ENCODE results near the gene SYT13. TPM values are rescaled to one million over a fixed set of nuclear protein-coding genes. Genes with fewer than 3 reads are reported as not detected.
"Not testable (repeated sequence)": the region's sequence is repeated elsewhere in the genome, so short reads cannot be mapped to it uniquely, and the experiment has no call there.

SYT13 gene
- total RNA-seq, 2 experiments from 2014 or later: not detected

- CTCF ChIA-PET: no interaction called here
- POLR2A ChIA-PET: no interaction called here
Observed at GRCh38 chr11:45253640-45254039, 32.5 kb downstream of the SYT13 start.

- ChIA-PET POLR2A (no interaction called here), CTCF (interaction anchor here (1.0 to 1.2 kb wide), 6 partner anchors 9 to 149 kb away, joined by 3 to 6 read pairs (median 4); no protein-coding TSS in a partner anchor)
Observed at GRCh38 chr11:45252877-45253276, 33.3 kb downstream of the SYT13 start.

- ChIA-PET CTCF (interaction anchor here (0.6 to 1.2 kb wide), 7 partner anchors 9 to 149 kb away, joined by 3 to 6 read pairs (median 4); no protein-coding TSS in a partner anchor), POLR2A (no interaction called here)
Observed at GRCh38 chr11:45252134-45252856, 33.8 kb downstream of the SYT13 start.

DNA sequence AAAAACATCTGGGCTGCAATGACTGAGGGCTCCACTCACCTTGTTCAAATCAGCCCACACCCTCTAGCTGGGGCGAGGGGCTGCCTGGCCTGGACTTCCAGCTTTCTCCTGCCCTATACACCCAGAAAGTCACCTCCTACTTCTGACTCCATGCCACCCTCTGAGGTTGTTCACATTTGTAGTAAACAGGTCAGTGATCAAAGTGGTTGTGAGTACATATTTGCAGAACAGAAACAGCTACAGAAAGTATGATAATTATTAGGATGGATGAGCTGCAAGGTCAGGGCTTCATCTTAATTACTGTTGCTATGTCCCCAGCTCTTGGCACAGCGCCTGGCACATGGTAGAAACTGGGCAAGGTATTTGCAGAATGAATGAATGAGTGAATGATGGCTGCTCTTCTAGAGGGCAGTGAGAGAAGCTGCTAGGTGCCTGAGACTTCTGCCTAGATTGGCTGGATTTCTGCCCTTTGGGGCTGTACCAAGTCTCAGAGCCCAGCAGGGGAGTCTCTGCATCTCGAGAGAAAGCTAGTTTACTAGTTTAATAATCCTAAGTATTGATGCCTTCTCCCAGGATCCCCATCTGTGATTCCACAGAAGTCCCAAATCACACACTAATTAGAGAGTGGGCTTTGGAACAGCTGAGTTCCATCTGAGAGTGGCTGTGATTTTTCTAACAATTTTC lies 36.0 kb downstream of the SYT13 start:
- CTCF ChIA-PET: no interaction called here
- POLR2A ChIA-PET: no interaction called here

DNA sequence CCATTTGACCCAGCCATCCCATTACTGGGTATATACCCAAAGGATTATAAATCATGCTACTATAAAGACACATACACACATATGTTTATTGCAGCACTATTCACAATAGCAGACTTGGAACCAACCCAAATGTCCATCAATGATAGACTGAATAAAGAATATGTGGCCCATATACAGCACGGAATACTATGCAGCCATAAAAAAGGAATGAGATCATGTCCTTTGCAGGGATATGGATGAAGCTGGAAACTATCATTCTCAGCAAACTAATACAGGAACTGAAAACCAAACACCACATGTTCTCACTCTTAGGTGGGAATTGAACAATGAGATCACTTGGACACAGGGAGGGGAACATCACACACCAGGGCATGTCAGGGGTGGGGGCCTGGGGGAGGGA lies 36.8 kb downstream of the SYT13 start:
- CTCF ChIA-PET: interaction anchor here (0.6 kb wide), 1 partner anchor 92 kb away, joined by 3 read pairs; no protein-coding TSS in a partner anchor
- POLR2A ChIA-PET: not testable (repeated sequence)

DNA sequence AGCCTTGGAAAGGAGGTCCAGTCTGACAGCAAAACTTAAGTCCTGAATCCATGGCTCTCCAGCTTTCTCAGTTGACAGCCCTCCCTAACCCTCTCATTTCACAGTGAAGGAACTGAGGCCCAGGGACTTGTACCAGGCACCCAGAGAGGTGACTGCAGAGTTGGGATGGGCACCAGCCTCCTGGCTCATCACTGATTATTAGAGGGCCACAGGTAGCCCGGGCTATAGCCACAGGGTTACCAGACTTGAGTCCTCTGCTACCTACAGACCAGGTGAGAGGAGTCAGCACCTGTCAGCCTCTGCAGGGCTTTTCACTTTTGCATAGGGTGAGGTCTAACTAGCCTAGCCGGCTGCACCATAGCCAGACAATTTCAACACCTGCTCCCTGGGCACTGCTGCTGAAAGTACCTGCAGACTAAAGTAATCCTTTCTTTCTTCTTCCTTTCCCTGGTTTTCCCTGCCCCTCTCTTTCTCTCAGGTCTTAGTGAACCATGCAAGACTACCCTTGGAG lies 37.6 kb downstream of the SYT13 start:
- POLR2A ChIA-PET: no interaction called here
- CTCF ChIA-PET: no interaction called here

DNA sequence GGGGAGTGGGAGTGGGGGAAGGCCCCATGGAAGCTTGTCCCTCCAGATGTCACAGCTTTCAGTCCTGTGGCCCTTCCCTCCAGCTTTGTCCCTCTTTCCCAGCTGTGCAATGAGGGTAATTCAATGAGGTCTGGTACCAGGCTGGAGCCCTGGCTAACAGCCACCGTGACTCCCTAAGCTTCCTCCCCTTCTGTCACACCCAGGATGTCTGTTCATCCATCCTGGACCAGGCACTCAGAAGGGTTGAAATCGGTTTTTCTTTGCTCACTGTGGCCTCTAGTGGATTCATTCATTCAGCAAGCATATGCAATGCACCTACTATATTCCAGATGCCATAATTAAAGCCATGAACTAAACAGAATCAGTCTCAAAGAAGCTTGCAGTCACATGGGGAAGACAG lies 38.7 kb downstream of the SYT13 start:
- POLR2A ChIA-PET: no interaction called here
- CTCF ChIA-PET: interaction anchor here (0.8 kb wide), 1 partner anchor 137 kb away, joined by 3 read pairs; no protein-coding TSS in a partner anchor

GRCh38 chr11:45246241-45246640 lies 39.9 kb downstream of the SYT13 start:
- ChIA-PET POLR2A (no interaction called here), CTCF (no interaction called here)

GRCh38 chr11:45245218-45246045 lies 40.7 kb downstream of the SYT13 start:
- POLR2A ChIA-PET: no interaction called here
- CTCF ChIA-PET: no interaction called here

GRCh38 chr11:45243967-45244366 lies 42.2 kb downstream of the SYT13 start:
- ChIA-PET POLR2A (no interaction called here), CTCF (interaction anchor here (1.1 kb wide), 1 partner anchor 8 kb away, joined by 5 read pairs; no protein-coding TSS in a partner anchor)

DNA sequence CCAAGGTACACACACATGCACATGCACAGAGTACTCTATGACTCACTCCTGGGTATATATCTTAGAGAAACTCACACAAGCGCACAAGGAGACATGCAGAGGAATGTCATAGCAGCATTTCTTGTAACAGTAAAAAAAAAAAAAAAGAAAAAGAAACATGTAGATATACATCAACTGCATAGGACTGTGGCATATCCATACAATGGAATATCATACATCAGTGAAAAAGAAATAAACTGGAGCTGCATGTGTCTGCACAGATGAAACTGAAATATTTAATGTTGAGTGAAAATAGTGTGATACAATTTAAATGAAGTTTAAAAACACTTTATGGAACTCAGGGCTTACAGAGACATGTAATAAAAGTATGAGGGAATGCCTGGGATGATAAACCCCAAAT lies 46.4 kb downstream of the SYT13 start:
- POLR2A ChIA-PET: no interaction called here
- CTCF ChIA-PET: no interaction called here

GRCh38 chr11:45238724-45239123 lies 47.4 kb downstream of the SYT13 start:
- POLR2A ChIA-PET: interaction anchor here (0.6 kb wide), 1 partner anchor 900 kb away, joined by 3 read pairs; no protein-coding TSS in a partner anchor

DNA sequence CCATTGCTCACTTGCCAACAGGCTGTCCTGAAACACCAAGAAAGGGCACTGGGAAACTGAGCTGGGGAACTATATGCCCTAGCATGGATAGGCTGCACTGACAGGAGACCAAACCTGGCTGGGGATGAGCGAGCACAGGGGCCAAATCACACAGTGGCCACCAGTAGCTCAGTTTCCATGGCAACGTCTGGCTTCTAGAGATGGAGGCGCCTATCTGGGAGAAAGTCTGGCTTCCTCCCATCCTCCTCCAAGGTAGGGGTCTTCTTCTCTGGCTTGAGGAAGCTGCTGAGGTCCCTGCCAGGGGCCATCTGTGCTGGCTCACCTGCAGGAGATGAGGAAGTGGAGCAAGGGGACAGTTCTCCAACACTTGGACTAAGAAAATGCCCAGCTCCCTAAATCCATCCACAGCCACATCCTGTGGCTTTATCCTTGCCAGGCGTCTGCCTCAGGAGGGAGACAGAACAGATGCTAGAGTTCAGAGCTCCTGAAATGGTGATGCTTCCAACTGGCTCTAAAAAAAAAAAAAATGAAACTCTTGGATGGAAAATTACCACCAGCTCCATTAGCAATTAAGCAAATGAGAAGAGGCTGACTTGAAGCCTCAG lies 48.3 kb downstream of the SYT13 start:
- POLR2A ChIA-PET: no interaction called here

More at GRCh38 chr11:45238724-45239123, 47.4 kb downstream of the SYT13 start:
- CTCF ChIA-PET: no interaction called here

GRCh38 chr11:45234306-45235006 lies 51.7 kb downstream of the SYT13 start:
- ChIA-PET CTCF (interaction anchor here (1.4 to 1.5 kb wide), 2 partner anchors 18 to 20 kb away, joined by 3 to 4 read pairs; no protein-coding TSS in a partner anchor), POLR2A (no interaction called here)

More for the DNA sequence above, 48.3 kb downstream of the SYT13 start:
- CTCF ChIA-PET: no interaction called here

- ChIA-PET CTCF (interaction anchor here (0.6 to 1.5 kb wide), 7 partner anchors 18 to 588 kb away, joined by 3 to 4 read pairs (median 4); no protein-coding TSS in a partner anchor), POLR2A (no interaction called here)
Observed at GRCh38 chr11:45233804-45234170, 52.4 kb downstream of the SYT13 start.

- CTCF ChIA-PET: interaction anchor here (0.6 to 1.5 kb wide), 7 partner anchors 17 to 587 kb away, joined by 3 to 4 read pairs (median 4); no protein-coding TSS in a partner anchor
- POLR2A ChIA-PET: no interaction called here
Observed at GRCh38 chr11:45233121-45233803, 52.9 kb downstream of the SYT13 start.

- ChIA-PET CTCF (interaction anchor here (1.2 to 1.5 kb wide), 3 partner anchors 16 to 296 kb away, joined by 4 read pairs; no protein-coding TSS in a partner anchor), POLR2A (no interaction called here)
Observed at GRCh38 chr11:45232341-45233080, 53.6 kb downstream of the SYT13 start.

Data from activated CD8-positive, alpha-beta memory T cell treated with anti-CD3 and anti-CD28 coated beads for 36 hours (primary cell).